A549 (cell line): ENCODE data around the gene THEM4. TPM values are rescaled to one million over a fixed set of nuclear protein-coding genes. Genes with fewer than 3 reads are reported as not detected.

Experiments used
- ATAC-seq, 2 experiments: fragments of 200-7000 bp in 1 of 2; fragments of >200 bp in 1 of 2; cut with Nextera tagmentation in 1 of 2; cut with Tn5 transposase in 1 of 2; 3 replicates each; pipeline versions ENCODE4 v1.8.0 to v1.9.1; 2018 to 2020; ENCODE audit warnings: mild to moderate bottlenecking in 1 of 2, moderate library complexity in 1 of 2
- CTCF ChIA-PET: fragments of 300-600 bp; sonication (Branson Sonifier 250); formaldehyde crosslinking; extraction: SDS; loops from one replicate; lab custom pipeline; 2021; ENCODE audit warnings: antibody characterized with exemption, inconsistent platforms; lab: Yijun Ruan, JAX
- POLR2A ChIA-PET: fragments of 350-600 bp; formaldehyde crosslinking; extraction: SDS; loops from one replicate; lab custom pipeline; 2021; ENCODE audit warnings: antibody characterized with exemption, inconsistent platforms; lab: Yijun Ruan, JAX
- DNase-seq, 2 experiments: peaks; one replicate each; pipeline versions ENCODE4 v3.0.0 to v3.0.0-alpha.2; 2011 to 2016; ENCODE audit warnings: low read depth in 1 of 2, low spot score in 1 of 2
- FAIRE-seq: peaks from 2 replicates; lab custom pipeline; 2011; peaks lifted over from hg19 to GRCh38; lab: Jason Lieb, UNC
- H3K27ac ChIP-seq, 2 experiments: fragments of >200 bp; sonication (Bioruptor Twin); formaldehyde crosslinking; 3 replicates each; pipeline ENCODE4 v1.5.1; 2016 to 2017
- H3K4me1 ChIP-seq: fragments of >200 bp; sonication (Bioruptor Twin); formaldehyde crosslinking; 3 replicates; pipeline ENCODE4 v1.6.1; 2016
- H3K4me2 ChIP-seq: fragments of >200 bp; sonication (Bioruptor Twin); formaldehyde crosslinking; 3 replicates; pipeline ENCODE4 v1.6.1; 2016
- H3K4me3 ChIP-seq: fragments of >200 bp; sonication (Bioruptor Twin); formaldehyde crosslinking; 3 replicates; pipeline ENCODE4 v1.5.1; 2016
- H3K9me3 ChIP-seq: fragments of >200 bp; sonication (Bioruptor Twin); formaldehyde crosslinking; 3 replicates; pipeline ENCODE4 v1.6.1; 2016
- CBX2 ChIP-seq: fragments of 200-600 bp; sonication (generic); IDR thresholded peaks from 2 replicates; pipeline ENCODE4 v1.6.1; 2016; ENCODE audit warnings: low read depth, mild to moderate bottlenecking, borderline replicate concordance
- CTCF ChIP-seq: fragments of >200 bp; sonication (Bioruptor Twin); formaldehyde crosslinking; IDR thresholded peaks from 3 replicates; pipeline ENCODE4 v1.5.1; 2016
- EHF ChIP-seq: fragments of 250-450 bp; sonication (Bioruptor Pico); IDR thresholded peaks from 2 replicates; pipeline ENCODE4 v1.5.0; 2020; ENCODE audit warnings: mild to moderate bottlenecking
- EP300 ChIP-seq, 2 experiments: fragments of >200 bp; sonication (Bioruptor Twin); formaldehyde crosslinking; IDR thresholded peaks; 2 replicates in 1 of 2; 3 replicates in 1 of 2; pipeline ENCODE4 v1.6.1; 2016 to 2017
- FOSB ChIP-seq: fragments of 250-450 bp; sonication (Bioruptor Pico); IDR thresholded peaks from 2 replicates; pipeline ENCODE4 v1.5.0; 2020; ENCODE audit warnings: mild to moderate bottlenecking, moderate library complexity
- FOXS1 ChIP-seq: fragments of 250-450 bp; sonication (Bioruptor Pico); IDR thresholded peaks from 2 replicates; pipeline ENCODE4 v1.5.0; 2020; ENCODE audit warnings: mild to moderate bottlenecking, moderate library complexity
- HDAC2 ChIP-seq: fragments of 200-600 bp; sonication (generic); IDR thresholded peaks from 2 replicates; pipeline ENCODE4 v1.6.1; 2016
- HEYL ChIP-seq: fragments of 250-450 bp; sonication (Bioruptor Pico); IDR thresholded peaks from 2 replicates; pipeline ENCODE4 v1.8.0; 2021; ENCODE audit warnings: mild to moderate bottlenecking, moderate library complexity
- HMGXB4 ChIP-seq: fragments of 250-450 bp; sonication (Bioruptor Pico); IDR thresholded peaks from 2 replicates; pipeline ENCODE4 v1.5.0; 2021; ENCODE audit warnings: mild to moderate bottlenecking, moderate library complexity, borderline replicate concordance
- HOXB13 ChIP-seq: fragments of 250-450 bp; sonication (Bioruptor Pico); IDR thresholded peaks from 2 replicates; pipeline ENCODE4 v1.5.0; 2020; ENCODE audit warnings: low read depth, mild to moderate bottlenecking, moderate library complexity
- HOXB5 ChIP-seq: fragments of 250-450 bp; sonication (Bioruptor Pico); IDR thresholded peaks from 2 replicates; pipeline ENCODE4 v1.5.0; 2020; ENCODE audit warnings: mild to moderate bottlenecking, moderate library complexity
- POLR2A ChIP-seq: IDR thresholded peaks from 2 replicates; pipeline ENCODE4 v1.6.1; 2012; ENCODE audit warnings: mild to moderate bottlenecking, low read length
- RAD21 ChIP-seq, 2 experiments: fragments of >200 bp in 1 of 2; sonication (Bioruptor Twin) in 1 of 2; formaldehyde crosslinking in 1 of 2; IDR thresholded peaks in 1 of 2; conservative IDR thresholded peaks in 1 of 2; 2 replicates in 1 of 2; 3 replicates in 1 of 2; pipeline ENCODE4 v1.6.1; 2012 to 2018; ENCODE audit warnings: inconsistent platforms in 1 of 2
- RARB ChIP-seq: fragments of 250-450 bp; sonication (Bioruptor Pico); IDR thresholded peaks from 2 replicates; pipeline ENCODE4 v1.8.0; 2021; ENCODE audit warnings: mild to moderate bottlenecking, moderate library complexity
- REST ChIP-seq: fragments of 200-600 bp; sonication (generic); IDR thresholded peaks from 2 replicates; pipeline ENCODE4 v1.6.1; 2016; ENCODE audit warnings: antibody characterized with exemption, mild to moderate bottlenecking, moderate library complexity
- SMC3 ChIP-seq: fragments of >200 bp; sonication (Bioruptor Twin); formaldehyde crosslinking; IDR thresholded peaks from 3 replicates; pipeline ENCODE4 v1.6.1; 2018; ENCODE audit warnings: inconsistent platforms
- ZSCAN20 ChIP-seq: fragments of 250-450 bp; sonication (Bioruptor Pico); IDR thresholded peaks from 2 replicates; pipeline ENCODE4 v1.8.0; 2022; ENCODE audit warnings: mild to moderate bottlenecking, moderate library complexity
- WGBS: methylation state at CpG from one replicate; pipeline ENCODE4 v1.1.6; 2017; ENCODE audit errors: missing lambda C conversion rate; 5-methylcytosine and 5-hydroxymethylcytosine counted together
- polyA plus RNA-seq, 4 experiments: library from polyadenylated mRNA; depleted of rRNA in 3 of 4; stranded (reverse); fragments of >200 nt; fragmentation: RNase III in 1 of 4; extraction: RNeasy Plus Mini Kit Qiagen cat#74134 plus additional on column Dnase treatment in 1 of 4; gene quantifications; 2 replicates in 3 of 4; 3 replicates in 1 of 4; pipeline ENCODE4 v1.2.3, GENCODE V29; 2011 to 2017

Gene THEM4
- polyA plus RNA-seq, 2 of the 4 experiments (the other 2 are of a cell fraction): 16.6 to 32.3 TPM

- 72% methylated on average over 3 of the region's 3 CpGs for WGBS
Observed at GRCh38 chr1:151891512-151891911, 17.8 kb downstream of the THEM4 start.

GRCh38 chr1:151888972-151889570, 20.2 kb downstream of the THEM4 start:
- 57% methylated on average over 2 of the region's 2 CpGs for WGBS
- no peak overlapping the region for H3K27ac ChIP-seq
- no peaks in the 10 kb centered on the region for H3K4me1 ChIP-seq
- H3K4me3 ChIP-seq: no peak overlapping the region
- TF ChIP-seq RAD21 (conservative IDR thresholded peaks at IDR 0.05 in 1 of 2, IDR thresholded peaks at IDR 0.05 in 1 of 2): peak; percentile 70 to 72
- peak; percentile 41; the same call in 1 of the 3 replicates for TF ChIP-seq SMC3
- no peak for TF ChIP-seq FOXS1 (CRISPR knock-in tag)
- peak; percentile 67 for TF ChIP-seq CTCF
- H3K4me2 ChIP-seq: no peak overlapping the region
- peak; percentile 68 to 80; a peak in 3 of 6 replicates for ATAC-seq
- no peak for FAIRE-seq
- ChIA-PET CTCF (interaction anchor here (0.6 to 3.4 kb wide), 15 partner anchors 9 to 152 kb away, joined by 3 to 25 read pairs (median 4); partner anchors contain the start of gene THEM4), POLR2A (interaction anchor here (1.8 kb wide), 1 partner anchor 20 kb away, joined by 4 read pairs; the partner anchor contains the start of gene THEM4)
- peak; percentile 33 to 41 for DNase-seq
- no peaks in the 10 kb centered on the region for H3K9me3 ChIP-seq

More at GRCh38 chr1:151891512-151891911, 17.8 kb downstream of the THEM4 start:
- DNase-seq (no peak), ATAC-seq (no peak), FAIRE-seq (no peak)
- Histone ChIP-seq H3K4me1 (no peaks in the 10 kb centered on the region), H3K4me3 (no peak overlapping the region), H3K27ac (no peak overlapping the region), H3K4me2 (no peak overlapping the region), H3K9me3 (no peaks in the 10 kb centered on the region)
- TF ChIP-seq HOXB13 (CRISPR knock-in tag) (no peak), HDAC2 (no peak), EHF (CRISPR knock-in tag) (no peak), REST (no peak)
- ChIA-PET CTCF (no interaction called here), POLR2A (no interaction called here)

GRCh38 chr1:151887028-151887427, 22.3 kb downstream of the THEM4 start:
- 85% methylated on average over 1 of the region's 1 CpG for WGBS
- Histone ChIP-seq H3K4me2 (no peak overlapping the region), H3K4me1 (no peaks in the 10 kb centered on the region), H3K9me3 (no peaks in the 10 kb centered on the region), H3K27ac (no peak overlapping the region), H3K4me3 (no peak overlapping the region)
- no peak for FAIRE-seq
- TF ChIP-seq FOSB (CRISPR knock-in tag): no peak
- TF ChIP-seq EP300 (IDR thresholded peaks at IDR 0.05): no peak
- TF ChIP-seq ZSCAN20 (CRISPR knock-in tag): no peak
- no peak for TF ChIP-seq CBX2
- no peak for TF ChIP-seq HOXB13 (CRISPR knock-in tag)
- TF ChIP-seq SMC3: no peak
- no peak for TF ChIP-seq POLR2A
- no peak for TF ChIP-seq HMGXB4 (CRISPR knock-in tag)
- no peak for TF ChIP-seq HOXB5 (CRISPR knock-in tag)
- TF ChIP-seq RARB (CRISPR knock-in tag): no peak
- no peak for TF ChIP-seq RAD21 (conservative IDR thresholded peaks at IDR 0.05 in 1 of 2, IDR thresholded peaks at IDR 0.05 in 1 of 2)
- TF ChIP-seq HEYL (CRISPR knock-in tag): no peak
- CTCF ChIA-PET: interaction anchor here (1.3 to 3.4 kb wide), 8 partner anchors 9 to 127 kb away, joined by 3 to 25 read pairs (median 10); partner anchors contain the start of gene THEM4
- no peak for DNase-seq
- POLR2A ChIA-PET: no interaction called here
- no peak for ATAC-seq
